Thyroid gland (tissue), 4 donors: ENCODE data around the gene CRACR2B. TPM values are rescaled to one million over a fixed set of nuclear protein-coding genes. Genes with fewer than 3 reads are reported as not detected.

Source experiments
- DNase-seq, 2 donors: peaks; one replicate each; pipeline ENCODE4 v3.0.0-alpha.2; 2019
- H3K27ac ChIP-seq, 3 donors: fragments of 200-600 bp; sonication (generic); 1 replicate in 2 of 3; 2 replicates in 1 of 3; pipeline ENCODE4 v1.5.1; 2016 to 2019; ENCODE audit warnings: mild to moderate bottlenecking in 1 of 3, moderate library complexity in 1 of 3
- H3K27me3 ChIP-seq: fragments of 200-600 bp; sonication (generic); one replicate; pipeline ENCODE4 v1.5.1; 2019
- H3K36me3 ChIP-seq, 2 donors: fragments of 200-600 bp; sonication (generic); one replicate each; pipeline ENCODE4 v1.5.1; 2016 to 2019
- H3K4me1 ChIP-seq, 2 donors: fragments of 200-600 bp; sonication (generic); one replicate each; pipeline ENCODE4 v1.5.1; 2017 to 2019
- H3K4me3 ChIP-seq, 3 donors: fragments of 200-600 bp; sonication (generic); replicated peaks in 1 of 3; 1 replicate in 2 of 3; 2 replicates in 1 of 3; pipeline ENCODE4 v1.5.1; 2016; ENCODE audit warnings: mild to moderate bottlenecking in 1 of 3
- H3K9me3 ChIP-seq: fragments of 200-600 bp; sonication (generic); one replicate; pipeline ENCODE4 v1.5.1; 2017
- POLR2A ChIP-seq, 2 donors: fragments of 450-650 bp; IDR thresholded peaks; one replicate each; pipeline ENCODE4 v1.6.1; 2017; ENCODE audit warnings: antibody characterized with exemption in 2 of 2, mild to moderate bottlenecking in 2 of 2, moderate library complexity in 1 of 2
- WGBS, 2 donors: methylation state at CpG; one replicate each; pipeline ENCODE4 v1.1.5; 2017; 5-methylcytosine and 5-hydroxymethylcytosine counted together
- intact Hi-C: fragments of 100-400 bp; cut with DNase I; formaldehyde crosslinking; loops from one replicate; pipeline ENCODE4 v1.15.1; 2023
- total RNA-seq, 4 donors: library from RNA; depleted of rRNA; stranded (reverse); fragments of >200 nt; gene quantifications; one replicate each; pipeline ENCODE4 v1.2.3, GENCODE V29; 2016
- TF ChIP-seq, protein P1 (sequence below), 6 experiments: fragments of 200-600 bp in 3 of 6; fragments of 450-650 bp in 3 of 6; sonication (generic) in 3 of 6; IDR thresholded peaks; one replicate each; pipeline ENCODE4 v1.5.1; 2016 to 2019; ENCODE audit warnings: antibody characterized with exemption in 6 of 6, mild to moderate bottlenecking in 2 of 6, inconsistent platforms in 1 of 6, moderate library complexity in 1 of 6

CRACR2B gene
- total RNA-seq, 4 donors from 2014 or later = 4.1 to 21.2 (median 12.3) TPM

DNA sequence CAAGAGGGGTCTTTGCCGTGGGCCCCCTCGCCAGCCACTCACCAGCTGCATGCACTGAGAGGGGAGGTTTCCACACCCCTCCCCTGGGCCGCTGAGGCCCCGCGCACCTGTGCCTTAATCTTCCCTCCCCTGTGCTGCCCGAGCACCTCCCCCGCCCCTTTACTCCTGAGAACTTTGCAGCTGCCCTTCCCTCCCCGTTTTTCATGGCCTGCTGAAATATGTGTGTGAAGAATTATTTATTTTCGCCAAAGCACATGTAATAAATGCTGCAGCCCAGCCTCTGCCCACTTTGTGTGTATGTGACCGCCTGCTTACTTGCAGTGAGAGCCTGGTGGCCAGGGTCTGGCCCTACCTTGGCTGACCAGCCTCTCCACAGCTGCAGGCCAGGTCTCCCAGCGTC, 2.8 kb upstream of the CRACR2B start:
- no peaks in the 10 kb centered on the region for H3K9me3 ChIP-seq
- TF ChIP-seq POLR2A (IDR thresholded peaks at IDR 0.05) = no peak
- TF ChIP-seq, protein P1, sequence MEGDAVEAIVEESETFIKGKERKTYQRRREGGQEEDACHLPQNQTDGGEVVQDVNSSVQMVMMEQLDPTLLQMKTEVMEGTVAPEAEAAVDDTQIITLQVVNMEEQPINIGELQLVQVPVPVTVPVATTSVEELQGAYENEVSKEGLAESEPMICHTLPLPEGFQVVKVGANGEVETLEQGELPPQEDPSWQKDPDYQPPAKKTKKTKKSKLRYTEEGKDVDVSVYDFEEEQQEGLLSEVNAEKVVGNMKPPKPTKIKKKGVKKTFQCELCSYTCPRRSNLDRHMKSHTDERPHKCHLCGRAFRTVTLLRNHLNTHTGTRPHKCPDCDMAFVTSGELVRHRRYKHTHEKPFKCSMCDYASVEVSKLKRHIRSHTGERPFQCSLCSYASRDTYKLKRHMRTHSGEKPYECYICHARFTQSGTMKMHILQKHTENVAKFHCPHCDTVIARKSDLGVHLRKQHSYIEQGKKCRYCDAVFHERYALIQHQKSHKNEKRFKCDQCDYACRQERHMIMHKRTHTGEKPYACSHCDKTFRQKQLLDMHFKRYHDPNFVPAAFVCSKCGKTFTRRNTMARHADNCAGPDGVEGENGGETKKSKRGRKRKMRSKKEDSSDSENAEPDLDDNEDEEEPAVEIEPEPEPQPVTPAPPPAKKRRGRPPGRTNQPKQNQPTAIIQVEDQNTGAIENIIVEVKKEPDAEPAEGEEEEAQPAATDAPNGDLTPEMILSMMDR (IDR thresholded peaks at IDR 0.05) = no peak
- no peak overlapping the region for H3K27ac ChIP-seq
- H3K27me3 ChIP-seq = no peaks in the 10 kb centered on the region
- H3K36me3 ChIP-seq = peaks cover 28 to 36% of the 10 kb centered on the region in 2 donors
- H3K4me3 ChIP-seq = no peak overlapping the region
- DNase-seq = no peak
- intact Hi-C loops = loop anchor here (10.0 kb wide), 1 partner anchor 90 kb away; the partner anchor contains the start of gene CHID1
- WGBS, 2 donors = 89 to 92% methylated on average over 10 to 11 of the region's 11 CpGs
- H3K4me1 ChIP-seq = peaks cover 46 to 53% of the 10 kb centered on the region in 2 donors

DNA sequence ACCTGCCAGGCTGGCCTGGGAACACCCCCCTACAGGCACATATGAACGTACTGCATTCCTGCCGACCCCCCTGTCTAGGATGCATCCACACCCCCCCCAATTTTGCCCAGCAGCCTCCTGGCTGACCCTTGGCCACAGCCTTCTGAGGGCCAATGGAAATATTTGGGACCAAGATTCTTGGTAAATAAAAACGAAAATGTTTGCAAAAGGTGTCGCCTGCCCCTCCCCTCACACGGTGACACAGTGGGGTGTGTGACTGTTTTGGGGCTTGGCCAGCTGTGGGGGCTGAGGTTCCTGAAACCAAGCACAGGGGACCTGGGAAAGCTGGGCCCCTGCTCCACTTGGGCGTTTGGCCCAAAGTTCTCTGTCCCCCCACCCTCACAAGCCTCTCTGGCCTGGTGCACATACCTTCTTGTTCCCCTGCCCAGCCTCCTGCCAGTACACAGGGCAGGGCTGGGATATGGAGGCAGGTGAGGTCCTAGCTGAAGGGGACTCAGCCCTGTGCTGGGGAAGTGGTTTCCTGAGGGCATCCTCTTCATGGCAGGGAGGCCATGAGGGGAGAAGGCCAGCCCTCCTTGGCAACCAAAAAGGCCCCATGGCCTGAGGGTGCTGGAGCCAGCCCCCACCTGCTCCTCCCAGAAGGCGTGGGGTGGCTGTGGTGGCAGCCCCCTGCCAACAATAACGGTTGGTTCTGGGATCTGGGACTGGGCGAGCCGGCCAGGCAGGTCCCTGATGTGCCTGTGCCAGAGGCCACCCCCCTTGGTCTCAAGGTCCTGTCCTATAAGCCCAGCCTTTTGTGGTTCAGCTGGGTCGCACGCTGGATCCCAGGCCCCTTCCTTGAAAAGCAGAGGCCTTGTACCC, 2.1 kb upstream of the CRACR2B start:
- intact Hi-C loops = loop anchor here (10.0 kb wide), 1 partner anchor 89 kb away; the partner anchor contains the start of gene CHID1
- Histone ChIP-seq H3K4me1 (peaks cover 48 to 58% of the 10 kb centered on the region in 2 donors), H3K4me3 (no peak overlapping the region), H3K27me3 (no peaks in the 10 kb centered on the region), H3K9me3 (no peaks in the 10 kb centered on the region), H3K27ac (no peak overlapping the region), H3K36me3 (peaks cover 28 to 36% of the 10 kb centered on the region in 2 donors)
- 80 to 87% methylated on average over 8 to 10 of the region's 12 CpGs for WGBS, 2 donors
- TF ChIP-seq POLR2A (IDR thresholded peaks at IDR 0.05) = no peak
- no peak for DNase-seq

DNA sequence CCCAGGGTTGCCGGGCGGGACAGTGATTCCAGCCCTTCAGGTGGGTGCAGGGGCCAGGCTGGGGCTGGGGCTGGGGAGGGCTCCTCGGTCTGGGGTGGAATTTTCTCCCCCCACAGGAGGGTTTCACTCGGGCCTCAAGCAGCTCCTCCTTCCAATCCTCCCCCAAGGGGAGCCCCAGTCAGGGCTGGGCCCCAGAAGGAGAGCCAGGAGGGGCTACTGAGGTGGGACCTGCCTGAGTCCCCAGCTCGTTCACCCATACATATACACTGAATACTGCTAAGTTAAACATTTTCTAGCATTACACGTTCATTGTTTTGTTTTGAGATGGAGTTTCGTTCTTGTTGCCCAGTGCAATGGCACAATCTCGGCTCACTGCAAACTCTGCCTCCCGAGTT, 1.5 kb upstream of the CRACR2B start:
- Histone ChIP-seq H3K27me3 (no peaks in the 10 kb centered on the region), H3K4me1 (peaks cover 48 to 58% of the 10 kb centered on the region in 2 donors), H3K4me3 (no peak overlapping the region), H3K9me3 (no peaks in the 10 kb centered on the region), H3K36me3 (peaks cover 28 to 36% of the 10 kb centered on the region in 2 donors), H3K27ac (no peak overlapping the region)
- 78 to 83% methylated on average over 7 to 9 of the region's 9 CpGs for WGBS, 2 donors
- no peak for DNase-seq
- intact Hi-C loops = loop anchor here (10.0 kb wide), 1 partner anchor 89 kb away; the partner anchor contains the start of gene CHID1
- TF ChIP-seq, protein P1 (IDR thresholded peaks at IDR 0.05) = no peak
- TF ChIP-seq POLR2A (IDR thresholded peaks at IDR 0.05) = no peak

DNA sequence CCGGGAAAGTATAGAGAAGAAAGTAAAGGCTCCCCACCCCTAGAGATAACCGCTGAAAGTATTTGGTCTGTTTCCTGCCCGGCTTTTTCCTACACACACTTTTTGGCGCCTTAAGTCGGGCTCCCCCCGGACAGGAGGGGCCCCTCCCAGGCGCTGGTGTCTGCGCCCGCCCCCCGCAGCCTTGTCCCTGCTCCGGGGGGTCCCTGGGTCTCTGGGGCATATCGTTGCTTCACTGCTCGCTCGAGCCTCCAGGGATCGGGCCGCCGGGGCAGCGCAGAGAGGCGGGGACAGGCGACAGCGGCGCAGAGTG, 928 bp upstream of the CRACR2B start:
- Histone ChIP-seq H3K27me3 (no peaks in the 10 kb centered on the region), H3K4me1 (peaks cover 43 to 52% of the 10 kb centered on the region in 2 donors)

DNA sequence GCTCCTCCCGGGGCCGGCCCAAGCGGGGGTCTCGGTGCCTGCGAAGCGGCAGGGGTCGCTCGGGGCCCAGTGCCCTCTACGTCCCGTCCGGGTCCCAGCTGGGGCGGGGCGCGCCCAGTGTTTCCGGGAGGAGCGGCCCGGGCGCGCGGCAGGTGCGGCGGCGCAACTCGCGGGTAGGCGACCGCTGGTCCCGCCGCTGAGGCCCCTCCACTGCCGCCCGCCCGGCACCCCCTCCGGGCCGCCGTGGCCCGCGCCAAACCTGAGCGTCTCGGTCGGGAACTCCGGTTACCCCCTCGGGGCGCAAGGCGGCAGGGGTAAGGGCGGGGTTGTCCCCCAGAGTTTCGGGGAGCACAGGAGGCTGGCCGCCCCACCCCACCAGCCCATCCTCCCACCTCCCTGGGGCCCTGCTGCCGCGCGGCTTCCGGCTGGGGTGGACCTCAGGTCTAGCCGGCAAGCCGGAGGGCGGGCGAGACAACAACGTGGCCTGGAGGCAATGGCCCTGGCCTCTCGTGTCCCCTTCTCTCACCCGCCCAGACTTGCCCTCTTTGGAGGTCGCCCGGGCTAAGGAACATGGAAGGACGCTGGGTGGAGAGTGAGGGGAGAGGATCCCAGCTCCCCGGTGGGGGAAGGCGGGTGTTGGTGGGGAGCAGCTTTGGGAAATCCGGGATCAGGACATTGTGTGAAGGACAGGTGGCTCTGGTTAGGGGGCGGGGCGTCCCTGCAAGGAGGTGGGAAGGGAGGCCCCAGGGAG, 398 bp upstream of the CRACR2B start:
- H3K36me3 ChIP-seq = peaks cover 27 to 33% of the 10 kb centered on the region in 2 donors
- H3K4me1 ChIP-seq = peaks cover 49 to 56% of the 10 kb centered on the region in 2 donors
- TF ChIP-seq, protein P1 (IDR thresholded peaks at IDR 0.05) = no peak
- TF ChIP-seq POLR2A (IDR thresholded peaks at IDR 0.05) = no peak
- H3K9me3 ChIP-seq = no peaks in the 10 kb centered on the region
- H3K27me3 ChIP-seq = no peaks in the 10 kb centered on the region
- intact Hi-C loops = loop anchor here (10.0 kb wide), 1 partner anchor 87 kb away; the partner anchor contains the start of gene CHID1
- no peak for DNase-seq
- H3K4me3 ChIP-seq = peak overlapping the region in 1 of 3 donors; percentile 36
- H3K27ac ChIP-seq = peak overlapping the region in 2 of 3 donors; percentile 49 to 56
- 14 to 21% methylated on average over 10 to 13 of the region's 66 CpGs for WGBS, 2 donors

More for the DNA sequence above, 928 bp upstream of the CRACR2B start:
- DNase-seq = no peak
- peak overlapping the region in 2 of 3 donors; percentile 49 to 56 for H3K27ac ChIP-seq
- no peaks in the 10 kb centered on the region for H3K9me3 ChIP-seq
- peak overlapping the region in 1 of 3 donors; percentile 36 for H3K4me3 ChIP-seq
- no peak for TF ChIP-seq POLR2A (IDR thresholded peaks at IDR 0.05)
- TF ChIP-seq, protein P1 (IDR thresholded peaks at IDR 0.05) = no peak
- peaks cover 28 to 36% of the 10 kb centered on the region in 2 donors for H3K36me3 ChIP-seq
- WGBS, 2 donors = 3 to 6% methylated on average over 5 to 12 of the region's 22 CpGs
- intact Hi-C loops = loop anchor here (10.0 kb wide), 1 partner anchor 88 kb away; the partner anchor contains the start of gene CHID1
